GM12878 (cell line): ENCODE measurements around the gene HOXD9. TPM values are rescaled to one million over a fixed set of nuclear protein-coding genes. Genes with fewer than 3 reads are reported as not detected.

Experiments used
- ESRRA ChIP-seq: IDR thresholded peaks from 2 replicates; pipeline ENCODE4 v1.6.1; 2012; ENCODE audit warnings: mild to moderate bottlenecking, low read length, improper control_type of control experiment
- JUND ChIP-seq: IDR thresholded peaks from 2 replicates; pipeline ENCODE4 v1.6.1; 2012; ENCODE audit warnings: low read depth, mild to moderate bottlenecking, low read length, improper control_type of control experiment, moderate library complexity
- KDM1A ChIP-seq: fragments of 200-600 bp; sonication (generic); IDR thresholded peaks from 2 replicates; pipeline ENCODE4 v1.6.1; 2016; ENCODE audit warnings: borderline replicate concordance
- PAX5 ChIP-seq: IDR thresholded peaks from 2 replicates; pipeline ENCODE4 v1.6.1; 2011; ENCODE audit warnings: low read depth, low read length, borderline replicate concordance
- SMAD5 ChIP-seq: IDR thresholded peaks from 2 replicates; pipeline ENCODE4 v1.6.1; 2016; ENCODE audit warnings: antibody characterized with exemption, low read depth
- SPI1 ChIP-seq: IDR thresholded peaks from 2 replicates; pipeline ENCODE4 v1.6.1; 2011; ENCODE audit warnings: low read depth, mild to moderate bottlenecking, low read length, moderate library complexity, borderline replicate concordance; ENCODE audit not compliant: insufficient read depth
- TCF3 ChIP-seq: IDR thresholded peaks from 2 replicates; pipeline ENCODE4 v1.6.1; 2012; ENCODE audit warnings: low read depth, mild to moderate bottlenecking, low read length, borderline replicate concordance; ENCODE audit not compliant: insufficient read depth
- YBX1 ChIP-seq: fragments of 450-650 bp; IDR thresholded peaks from 2 replicates; pipeline ENCODE4 v1.6.1; 2016; ENCODE audit warnings: antibody characterized with exemption
- ZNF384 ChIP-seq: IDR thresholded peaks from 2 replicates; pipeline ENCODE4 v1.6.1; 2012; ENCODE audit warnings: low read depth, mild to moderate bottlenecking, low read length, improper control_type of control experiment, borderline replicate concordance
- ZZZ3 ChIP-seq: IDR thresholded peaks from 2 replicates; pipeline ENCODE4 v1.6.1; 2011; ENCODE audit warnings: low read depth; ENCODE audit not compliant: control insufficient read depth, insufficient read length
- polyA plus RNA-seq, 11 experiments: library from polyadenylated mRNA; depleted of rRNA in 4 of 11; unstranded in 6 of 11; stranded (reverse) in 5 of 11; fragments of >200 nt; fragmentation: Nextera tagmentation in 4 of 11; fragmentation: Illumina TruSeq in 1 of 11; extraction: Ambion mirVana in 4 of 11; extraction: Trizol in 1 of 11; gene quantifications; 1 replicate in 1 of 11; 2 replicates in 10 of 11; pipeline versions ENCODE4 v1.2.1 to v1.2.3, GENCODE V29; 2011 to 2016; ENCODE audit warnings: inconsistent platforms in 2 of 11, missing spikeins in 2 of 11, low read depth in 1 of 11
- total RNA-seq, 4 experiments: library from RNA; depleted of rRNA in 3 of 4; stranded (reverse); fragments of >200 nt in 3 of 4; fragmentation: Illumina TruSeq in 1 of 4; extraction: Trizol in 1 of 4; gene quantifications; 2 replicates each; pipeline versions ENCODE4 v1.2.1 to v1.2.3, GENCODE V29; 2013 to 2021
- TF ChIP-seq, protein P1 (sequence below), 3 experiments: IDR thresholded peaks in 2 of 3; conservative IDR thresholded peaks in 1 of 3; 2 replicates each; pipeline ENCODE4 v1.5.1; 2011; ENCODE audit warnings: low read depth in 3 of 3, low read length in 3 of 3, mild to moderate bottlenecking in 3 of 3, control low read depth in 2 of 3, moderate library complexity in 2 of 3, inconsistent platforms in 1 of 3, mixed read lengths in 1 of 3; ENCODE audit not compliant: control insufficient read depth in 2 of 3, insufficient read depth in 1 of 3; ENCODE audit errors: extremely low read depth in 1 of 3
- TF ChIP-seq, protein P2 (sequence below): fragments of 450-650 bp; IDR thresholded peaks from 2 replicates; pipeline ENCODE4 v1.6.1; 2017; ENCODE audit warnings: antibody characterized with exemption, mild to moderate bottlenecking, moderate library complexity

Gene HOXD9
- total and polyA plus RNA-seq, 10 of the 15 experiments (the other 5 are each of a cell fraction or from before 2014, with no cell fraction given), result not detected

DNA sequence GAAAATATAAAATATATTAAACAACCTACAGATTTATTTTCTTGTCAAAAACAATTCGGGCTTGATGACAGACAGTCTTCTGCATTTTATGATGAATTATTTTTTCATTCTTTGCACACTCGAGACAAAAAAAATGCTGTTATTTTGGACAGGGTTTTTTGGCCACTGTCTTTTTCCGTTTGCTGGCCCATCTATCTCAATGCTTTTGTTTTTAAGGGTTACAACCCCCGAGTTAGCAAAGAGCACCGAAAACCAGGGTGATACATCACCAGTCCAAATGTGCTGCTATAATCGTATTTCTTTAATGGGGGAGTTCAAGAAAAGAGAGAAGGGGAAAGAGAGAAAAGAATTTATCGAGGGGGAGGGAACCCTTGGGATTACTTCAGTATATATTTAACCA, 46.5 kb upstream of the HOXD9 start (continued):
- TF ChIP-seq, protein P1, sequence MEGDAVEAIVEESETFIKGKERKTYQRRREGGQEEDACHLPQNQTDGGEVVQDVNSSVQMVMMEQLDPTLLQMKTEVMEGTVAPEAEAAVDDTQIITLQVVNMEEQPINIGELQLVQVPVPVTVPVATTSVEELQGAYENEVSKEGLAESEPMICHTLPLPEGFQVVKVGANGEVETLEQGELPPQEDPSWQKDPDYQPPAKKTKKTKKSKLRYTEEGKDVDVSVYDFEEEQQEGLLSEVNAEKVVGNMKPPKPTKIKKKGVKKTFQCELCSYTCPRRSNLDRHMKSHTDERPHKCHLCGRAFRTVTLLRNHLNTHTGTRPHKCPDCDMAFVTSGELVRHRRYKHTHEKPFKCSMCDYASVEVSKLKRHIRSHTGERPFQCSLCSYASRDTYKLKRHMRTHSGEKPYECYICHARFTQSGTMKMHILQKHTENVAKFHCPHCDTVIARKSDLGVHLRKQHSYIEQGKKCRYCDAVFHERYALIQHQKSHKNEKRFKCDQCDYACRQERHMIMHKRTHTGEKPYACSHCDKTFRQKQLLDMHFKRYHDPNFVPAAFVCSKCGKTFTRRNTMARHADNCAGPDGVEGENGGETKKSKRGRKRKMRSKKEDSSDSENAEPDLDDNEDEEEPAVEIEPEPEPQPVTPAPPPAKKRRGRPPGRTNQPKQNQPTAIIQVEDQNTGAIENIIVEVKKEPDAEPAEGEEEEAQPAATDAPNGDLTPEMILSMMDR (IDR thresholded peaks at IDR 0.05 in 2 of 3, conservative IDR thresholded peaks at IDR 0.05 in 1 of 3; ENCODE audit: control insufficient read depth in 2 of 3, extremely low read depth in 1 of 3, insufficient read depth in 1 of 3, low read depth in 3 of 3, low read length in 3 of 3), result no peak
- TF ChIP-seq SPI1, result no peak
- no peak for TF ChIP-seq ESRRA
- no peak for TF ChIP-seq SMAD5
- no peak for TF ChIP-seq KDM1A
- TF ChIP-seq TCF3, result no peak
- TF ChIP-seq, protein P2, sequence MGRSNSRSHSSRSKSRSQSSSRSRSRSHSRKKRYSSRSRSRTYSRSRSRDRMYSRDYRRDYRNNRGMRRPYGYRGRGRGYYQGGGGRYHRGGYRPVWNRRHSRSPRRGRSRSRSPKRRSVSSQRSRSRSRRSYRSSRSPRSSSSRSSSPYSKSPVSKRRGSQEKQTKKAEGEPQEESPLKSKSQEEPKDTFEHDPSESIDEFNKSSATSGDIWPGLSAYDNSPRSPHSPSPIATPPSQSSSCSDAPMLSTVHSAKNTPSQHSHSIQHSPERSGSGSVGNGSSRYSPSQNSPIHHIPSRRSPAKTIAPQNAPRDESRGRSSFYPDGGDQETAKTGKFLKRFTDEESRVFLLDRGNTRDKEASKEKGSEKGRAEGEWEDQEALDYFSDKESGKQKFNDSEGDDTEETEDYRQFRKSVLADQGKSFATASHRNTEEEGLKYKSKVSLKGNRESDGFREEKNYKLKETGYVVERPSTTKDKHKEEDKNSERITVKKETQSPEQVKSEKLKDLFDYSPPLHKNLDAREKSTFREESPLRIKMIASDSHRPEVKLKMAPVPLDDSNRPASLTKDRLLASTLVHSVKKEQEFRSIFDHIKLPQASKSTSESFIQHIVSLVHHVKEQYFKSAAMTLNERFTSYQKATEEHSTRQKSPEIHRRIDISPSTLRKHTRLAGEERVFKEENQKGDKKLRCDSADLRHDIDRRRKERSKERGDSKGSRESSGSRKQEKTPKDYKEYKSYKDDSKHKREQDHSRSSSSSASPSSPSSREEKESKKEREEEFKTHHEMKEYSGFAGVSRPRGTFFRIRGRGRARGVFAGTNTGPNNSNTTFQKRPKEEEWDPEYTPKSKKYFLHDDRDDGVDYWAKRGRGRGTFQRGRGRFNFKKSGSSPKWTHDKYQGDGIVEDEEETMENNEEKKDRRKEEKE, result no peak
- no peak for TF ChIP-seq ZZZ3
- TF ChIP-seq JUND, result no peak
- TF ChIP-seq YBX1, result no peak
- no peak for TF ChIP-seq PAX5
- no peak for TF ChIP-seq ZNF384
